Neural progenitor cell (in vitro differentiated cells): ENCODE results near the gene HTN1. TPM values are rescaled to one million over a fixed set of nuclear protein-coding genes. Genes with fewer than 3 reads are reported as not detected.
"Not testable (repeated sequence)": the region's sequence is repeated elsewhere in the genome, so short reads cannot be mapped to it uniquely, and the experiment has no call there.

Experiments
- DNase-seq: peaks from one replicate; pipeline ENCODE4 v3.0.0-alpha.2; 2016; ENCODE audit warnings: low spot score
- H2AFZ ChIP-seq: fragments of 200-600 bp; sonication (generic); replicated peaks from 2 replicates; pipeline ENCODE4 v1.6.1; 2016; ENCODE audit warnings: antibody characterized with exemption
- H3F3A ChIP-seq: fragments of 200-600 bp; sonication (generic); 2 replicates; pipeline ENCODE4 v1.6.1; 2016; ENCODE audit warnings: antibody characterized with exemption, low read depth
- H3K27ac ChIP-seq: fragments of 200-600 bp; sonication (generic); 2 replicates; pipeline ENCODE4 v1.5.1; 2016; ENCODE audit warnings: mild to moderate bottlenecking
- H3K27me3 ChIP-seq: fragments of 200-600 bp; sonication (generic); 2 replicates; pipeline ENCODE4 v1.6.1; 2016; ENCODE audit warnings: mild to moderate bottlenecking, moderate library complexity
- H3K36me3 ChIP-seq: fragments of 200-600 bp; sonication (generic); 2 replicates; pipeline ENCODE4 v1.5.1; 2016
- H3K4me1 ChIP-seq: fragments of 200-600 bp; sonication (generic); 2 replicates; pipeline ENCODE4 v1.6.1; 2016; ENCODE audit warnings: mixed run types
- H3K4me2 ChIP-seq: fragments of 200-600 bp; sonication (generic); 2 replicates; pipeline ENCODE4 v1.6.1; 2016
- H3K4me3 ChIP-seq: fragments of 200-600 bp; sonication (generic); 2 replicates; pipeline ENCODE4 v1.5.1; 2016
- H3K79me2 ChIP-seq: fragments of 200-600 bp; sonication (generic); 2 replicates; pipeline ENCODE4 v1.6.1; 2016; ENCODE audit warnings: low read depth
- H3K9ac ChIP-seq: fragments of 200-600 bp; sonication (generic); 2 replicates; pipeline ENCODE4 v1.6.1; 2016
- H3K9me3 ChIP-seq: fragments of 200-600 bp; sonication (generic); 2 replicates; pipeline ENCODE4 v1.5.1; 2016; ENCODE audit warnings: low read depth
- H4K20me1 ChIP-seq: fragments of 200-600 bp; sonication (generic); 2 replicates; pipeline ENCODE4 v1.6.1; 2016; ENCODE audit warnings: low read depth
- H3K27ac Mint-ChIP-seq: 3 replicates; pipeline ENCODE4 v1.8.0; 2021; ENCODE audit warnings: mixed read lengths
- H3K27me3 Mint-ChIP-seq: 2 replicates; pipeline ENCODE4 v1.8.0; 2022; ENCODE audit warnings: low read depth, mild to moderate bottlenecking, inconsistent platforms, moderate library complexity, mixed read lengths; ENCODE audit not compliant: insufficient read depth
- H3K36me3 Mint-ChIP-seq: 3 replicates; pipeline ENCODE4 v1.8.0; 2021; ENCODE audit warnings: mixed read lengths
- H3K4me1 Mint-ChIP-seq: 3 replicates; pipeline ENCODE4 v1.8.0; 2021; ENCODE audit warnings: mixed read lengths
- H3K4me3 Mint-ChIP-seq: 3 replicates; pipeline ENCODE4 v1.8.0; 2021; ENCODE audit warnings: mild to moderate bottlenecking, moderate library complexity, mixed read lengths
- H3K9me3 Mint-ChIP-seq: 3 replicates; pipeline ENCODE4 v1.8.0; 2020; ENCODE audit warnings: mixed read lengths
- CTCF ChIP-seq: fragments of 200-600 bp; sonication (generic); IDR thresholded peaks from 2 replicates; pipeline ENCODE4 v1.5.1; 2017; ENCODE audit warnings: antibody characterized with exemption, mild to moderate bottlenecking
- EZH2 ChIP-seq: fragments of 200-600 bp; sonication (generic); IDR thresholded peaks from 2 replicates; pipeline ENCODE4 v1.6.1; 2017; ENCODE audit warnings: antibody characterized with exemption, mild to moderate bottlenecking, moderate library complexity
- EZH2phosphoT487 ChIP-seq: fragments of 200-600 bp; sonication (generic); IDR thresholded peaks from 2 replicates; pipeline ENCODE4 v1.6.1; 2017; ENCODE audit warnings: antibody characterized with exemption
- total RNA-seq: library from RNA; depleted of rRNA; stranded (reverse); fragments of >200 nt; gene quantifications from 2 replicates; pipeline ENCODE4 v1.2.3, GENCODE V29; 2015; ENCODE audit warnings: low replicate concordance

HTN1 gene
- total RNA-seq, 1 donor from 2014 or later = not detected

- H3K27me3 ChIP-seq = no peaks in the 10 kb centered on the region
- H3K9me3 Mint-ChIP-seq = no peaks in the 10 kb centered on the region
- no peak for DNase-seq
- H3K9me3 ChIP-seq = no peaks in the 10 kb centered on the region
- no peaks in the 10 kb centered on the region for H3K4me1 Mint-ChIP-seq
- H3K36me3 ChIP-seq = no peaks in the 10 kb centered on the region
- no peaks in the 10 kb centered on the region for H3K27me3 Mint-ChIP-seq
- no peaks in the 10 kb centered on the region for H3F3A ChIP-seq
- H3K27ac ChIP-seq = no peak overlapping the region
- H3K4me1 ChIP-seq = no peaks in the 10 kb centered on the region
- H3K79me2 ChIP-seq = no peaks in the 10 kb centered on the region
- TF ChIP-seq EZH2 = no peak
- TF ChIP-seq CTCF = no peak
- TF ChIP-seq EZH2phosphoT487 = no peak
- no peaks in the 10 kb centered on the region for H4K20me1 ChIP-seq
- peak overlapping the region; percentile 45 for H2AFZ ChIP-seq
- H3K4me2 ChIP-seq = no peak overlapping the region
- H3K36me3 Mint-ChIP-seq = no peaks in the 10 kb centered on the region
- H3K27ac Mint-ChIP-seq = no peak overlapping the region
- no peak overlapping the region for H3K4me3 Mint-ChIP-seq
- H3K4me3 ChIP-seq = no peak overlapping the region
- H3K9ac ChIP-seq = no peak overlapping the region
These were observed 27.0 kb upstream of the HTN1 start for GRCh38 chr4:70023218-70023617.

- TF ChIP-seq EZH2 (no peak), EZH2phosphoT487 (no peak), CTCF (no peak)
- no peaks in the 10 kb centered on the region for H3K79me2 ChIP-seq
- no peak overlapping the region for H3K4me3 Mint-ChIP-seq
- H3K9me3 Mint-ChIP-seq = no peaks in the 10 kb centered on the region
- H3K27me3 ChIP-seq = no peaks in the 10 kb centered on the region
- no peaks in the 10 kb centered on the region for H3K36me3 ChIP-seq
- no peaks in the 10 kb centered on the region for H3K36me3 Mint-ChIP-seq
- no peaks in the 10 kb centered on the region for H3F3A ChIP-seq
- H3K27me3 Mint-ChIP-seq = no peaks in the 10 kb centered on the region
- no peaks in the 10 kb centered on the region for H3K4me1 Mint-ChIP-seq
- H3K4me2 ChIP-seq = no peak overlapping the region
- no peak for DNase-seq
- H3K9ac ChIP-seq = no peak overlapping the region
- H3K27ac Mint-ChIP-seq = no peak overlapping the region
- no peaks in the 10 kb centered on the region for H3K9me3 ChIP-seq
- no peak overlapping the region for H3K27ac ChIP-seq
- no peak overlapping the region for H3K4me3 ChIP-seq
- no peaks in the 10 kb centered on the region for H3K4me1 ChIP-seq
- H2AFZ ChIP-seq = no peak overlapping the region
- no peaks in the 10 kb centered on the region for H4K20me1 ChIP-seq
These were observed 23.2 kb upstream of the HTN1 start for GRCh38 chr4:70027011-70027410.

GRCh38 chr4:70028159-70028558, 22.1 kb upstream of the HTN1 start, which contains the start of gene HTN3:
HTN3 (plus strand) TSS chr4:70028459; CDS start chr4:70030741, 2,282 bp downstream.
- H3K4me2 ChIP-seq, H3K27ac ChIP-seq, H3K36me3 ChIP-seq, H3K27me3 ChIP-seq, H3K4me1 ChIP-seq, H3K79me2 ChIP-seq, H2AFZ ChIP-seq, H3K4me3 Mint-ChIP-seq, H3F3A ChIP-seq, H3K9me3 Mint-ChIP-seq, H3K4me3 ChIP-seq, H3K4me1 Mint-ChIP-seq, H3K27ac Mint-ChIP-seq, DNase-seq, H3K9me3 ChIP-seq, H3K9ac ChIP-seq, H3K36me3 Mint-ChIP-seq, H4K20me1 ChIP-seq, H3K27me3 Mint-ChIP-seq: not testable (repeated sequence)

- H3K4me1 ChIP-seq, H3K27ac ChIP-seq, H3K27ac Mint-ChIP-seq, H3K9me3 ChIP-seq, H3K4me3 Mint-ChIP-seq, H3K9ac ChIP-seq, H3K27me3 Mint-ChIP-seq, H4K20me1 ChIP-seq, H3K4me1 Mint-ChIP-seq, H3K36me3 Mint-ChIP-seq, H3F3A ChIP-seq, H2AFZ ChIP-seq, H3K27me3 ChIP-seq, H3K4me3 ChIP-seq, H3K79me2 ChIP-seq, H3K4me2 ChIP-seq, DNase-seq, H3K36me3 ChIP-seq: not testable (repeated sequence)
- H3K9me3 Mint-ChIP-seq = peaks cover 20% of the 10 kb centered on the region
These were observed 12.7 kb upstream of the HTN1 start for GRCh38 chr4:70037559-70037958.

GRCh38 chr4:70039928-70040327, 10.3 kb upstream of the HTN1 start:
- not testable (repeated sequence) for H3K4me1 ChIP-seq, H3K4me1 Mint-ChIP-seq

More at GRCh38 chr4:70039928-70040327, 10.3 kb upstream of the HTN1 start:
- not testable (repeated sequence) for H3K9me3 ChIP-seq, H3K36me3 Mint-ChIP-seq, H3K27ac Mint-ChIP-seq, H3F3A ChIP-seq, H3K9ac ChIP-seq, H2AFZ ChIP-seq, H3K36me3 ChIP-seq, H3K4me3 ChIP-seq, H3K27ac ChIP-seq, DNase-seq, H3K79me2 ChIP-seq, H4K20me1 ChIP-seq, H3K27me3 Mint-ChIP-seq, H3K27me3 ChIP-seq, H3K4me2 ChIP-seq
- Mint-ChIP-seq H3K9me3 (peaks cover 15% of the 10 kb centered on the region), H3K4me3 (peak overlapping the region; percentile 50)
